Ishikawa (cell line): ENCODE measurements around the gene JOSD1.
A peak's percentile ranks its signal among the peaks of the same experiment; 100 is the strongest.

Source experiments
- CREB1 ChIP-seq: IDR thresholded peaks from 2 replicates; pipeline ENCODE4 v1.6.1; 2012; ENCODE audit warnings: low read depth
- EGR1 ChIP-seq: IDR thresholded peaks from 2 replicates; pipeline ENCODE4 v1.6.1; 2012
- EP300 ChIP-seq: IDR thresholded peaks from 2 replicates; pipeline ENCODE4 v1.6.1; 2012; ENCODE audit warnings: borderline replicate concordance
- FOXM1 ChIP-seq: IDR thresholded peaks from 2 replicates; pipeline ENCODE4 v1.6.1; 2012; ENCODE audit warnings: low read depth, borderline replicate concordance
- RAD21 ChIP-seq: IDR thresholded peaks from 2 replicates; pipeline ENCODE4 v1.6.1; 2012; ENCODE audit warnings: low read depth
- TAF1 ChIP-seq: IDR thresholded peaks from 2 replicates; pipeline ENCODE4 v1.6.1; 2012; ENCODE audit warnings: low read depth, mild to moderate bottlenecking
- TCF12 ChIP-seq: IDR thresholded peaks from 2 replicates; pipeline ENCODE4 v1.6.1; 2012; ENCODE audit warnings: low read depth
- YY1 ChIP-seq: IDR thresholded peaks from 2 replicates; pipeline ENCODE4 v1.6.1; 2012; ENCODE audit warnings: low read depth
- ZBTB7A ChIP-seq: IDR thresholded peaks from 2 replicates; pipeline ENCODE4 v1.6.1; 2012; ENCODE audit warnings: low read depth
- TF ChIP-seq, protein P1 (sequence below): IDR thresholded peaks from 2 replicates; pipeline ENCODE4 v1.6.1; 2012; ENCODE audit warnings: low read depth, mild to moderate bottlenecking
- TF ChIP-seq, protein P2 (sequence below): IDR thresholded peaks from 2 replicates; pipeline ENCODE4 v1.6.1; 2012
- TF ChIP-seq, protein P3 (sequence below): IDR thresholded peaks from 2 replicates; pipeline ENCODE4 v1.6.1; 2012

DNA sequence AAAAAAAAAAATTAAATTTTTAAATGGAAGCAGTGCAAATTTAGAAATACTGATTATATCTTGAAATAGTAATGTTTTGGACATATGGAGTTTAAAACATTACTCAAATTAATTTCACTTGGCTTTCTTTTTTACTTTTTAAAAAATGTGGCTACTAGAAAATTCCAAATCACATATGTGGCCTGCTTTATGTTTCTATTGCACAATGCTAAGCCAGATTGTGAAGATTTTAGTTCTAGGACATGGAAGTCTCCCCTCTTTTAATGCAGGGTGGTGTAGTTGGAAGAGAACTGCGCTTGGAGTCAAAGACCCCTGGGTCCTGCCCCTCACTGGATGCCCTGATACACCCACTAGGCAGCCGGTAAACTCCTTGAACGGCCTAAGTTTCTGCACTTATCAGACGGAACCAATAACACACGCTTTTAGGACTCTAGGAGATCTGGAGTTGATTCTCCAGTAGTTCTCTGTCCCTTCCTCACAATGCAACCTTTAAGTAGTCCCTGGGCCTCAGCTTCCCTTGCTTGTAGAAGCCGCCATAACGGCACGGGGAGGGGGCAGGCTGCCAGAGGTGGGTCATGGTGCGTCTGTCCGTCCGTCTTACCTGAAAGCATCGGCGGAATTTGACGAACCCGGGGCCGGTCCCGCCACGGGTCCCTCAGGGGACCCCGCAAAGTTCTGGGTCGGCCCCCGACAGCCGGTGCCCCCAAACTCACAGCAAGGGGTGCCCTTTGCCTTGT is 45.1 kb downstream of the JOSD1 start:
- TF ChIP-seq TAF1 (no peak), ZBTB7A (peak; percentile 79), CREB1 (no peak), RAD21 (no peak), YY1 (peak; percentile 68; the same call in 1 of the 2 replicates), EGR1 (no peak), FOXM1 (no peak), EP300 (no peak), TCF12 (0 out of 2 replicates have a peak, but pooled peaks have one; percentile 11)
- TF ChIP-seq, protein P1, sequence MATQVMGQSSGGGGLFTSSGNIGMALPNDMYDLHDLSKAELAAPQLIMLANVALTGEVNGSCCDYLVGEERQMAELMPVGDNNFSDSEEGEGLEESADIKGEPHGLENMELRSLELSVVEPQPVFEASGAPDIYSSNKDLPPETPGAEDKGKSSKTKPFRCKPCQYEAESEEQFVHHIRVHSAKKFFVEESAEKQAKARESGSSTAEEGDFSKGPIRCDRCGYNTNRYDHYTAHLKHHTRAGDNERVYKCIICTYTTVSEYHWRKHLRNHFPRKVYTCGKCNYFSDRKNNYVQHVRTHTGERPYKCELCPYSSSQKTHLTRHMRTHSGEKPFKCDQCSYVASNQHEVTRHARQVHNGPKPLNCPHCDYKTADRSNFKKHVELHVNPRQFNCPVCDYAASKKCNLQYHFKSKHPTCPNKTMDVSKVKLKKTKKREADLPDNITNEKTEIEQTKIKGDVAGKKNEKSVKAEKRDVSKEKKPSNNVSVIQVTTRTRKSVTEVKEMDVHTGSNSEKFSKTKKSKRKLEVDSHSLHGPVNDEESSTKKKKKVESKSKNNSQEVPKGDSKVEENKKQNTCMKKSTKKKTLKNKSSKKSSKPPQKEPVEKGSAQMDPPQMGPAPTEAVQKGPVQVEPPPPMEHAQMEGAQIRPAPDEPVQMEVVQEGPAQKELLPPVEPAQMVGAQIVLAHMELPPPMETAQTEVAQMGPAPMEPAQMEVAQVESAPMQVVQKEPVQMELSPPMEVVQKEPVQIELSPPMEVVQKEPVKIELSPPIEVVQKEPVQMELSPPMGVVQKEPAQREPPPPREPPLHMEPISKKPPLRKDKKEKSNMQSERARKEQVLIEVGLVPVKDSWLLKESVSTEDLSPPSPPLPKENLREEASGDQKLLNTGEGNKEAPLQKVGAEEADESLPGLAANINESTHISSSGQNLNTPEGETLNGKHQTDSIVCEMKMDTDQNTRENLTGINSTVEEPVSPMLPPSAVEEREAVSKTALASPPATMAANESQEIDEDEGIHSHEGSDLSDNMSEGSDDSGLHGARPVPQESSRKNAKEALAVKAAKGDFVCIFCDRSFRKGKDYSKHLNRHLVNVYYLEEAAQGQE, result no peak
- TF ChIP-seq, protein P2, sequence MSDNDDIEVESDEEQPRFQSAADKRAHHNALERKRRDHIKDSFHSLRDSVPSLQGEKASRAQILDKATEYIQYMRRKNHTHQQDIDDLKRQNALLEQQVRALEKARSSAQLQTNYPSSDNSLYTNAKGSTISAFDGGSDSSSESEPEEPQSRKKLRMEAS, result no peak; the same call in 1 of the 2 replicates
- TF ChIP-seq, protein P3, sequence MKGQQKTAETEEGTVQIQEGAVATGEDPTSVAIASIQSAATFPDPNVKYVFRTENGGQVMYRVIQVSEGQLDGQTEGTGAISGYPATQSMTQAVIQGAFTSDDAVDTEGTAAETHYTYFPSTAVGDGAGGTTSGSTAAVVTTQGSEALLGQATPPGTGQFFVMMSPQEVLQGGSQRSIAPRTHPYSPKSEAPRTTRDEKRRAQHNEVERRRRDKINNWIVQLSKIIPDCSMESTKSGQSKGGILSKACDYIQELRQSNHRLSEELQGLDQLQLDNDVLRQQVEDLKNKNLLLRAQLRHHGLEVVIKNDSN, result no peak
